Measurements from ENCODE around the gene OR4K1.

The OR4K1 gene

GRCh38 chr14:19902409-19902808 lies 28.3 kb upstream of the OR4K1 start:
- no peaks in the 10 kb centered on the region for H4K20me1 ChIP-seq (ENCODE audit: insufficient read depth, low read length)
- no peaks in the 10 kb centered on the region for H3K79me2 ChIP-seq (ENCODE audit: insufficient read depth, low read length)
- no peak overlapping the region for H3K27ac ChIP-seq (ENCODE audit: low read depth, low read length, poor library complexity, severe bottlenecking)
- no peak overlapping the region for H3K9ac ChIP-seq (ENCODE audit: low read length)
- H3F3A ChIP-seq (ENCODE audit: insufficient read depth, low read length): no peaks in the 10 kb centered on the region
- H3K27me3 ChIP-seq (ENCODE audit: insufficient read depth, low read length): no peaks in the 10 kb centered on the region
- no peaks in the 10 kb centered on the region for H3K36me3 ChIP-seq (ENCODE audit: insufficient read depth, low read length)
- no peaks in the 10 kb centered on the region; the same call in 1 of the 2 replicates for H3K9me2 ChIP-seq (ENCODE audit: low read depth, low read length)
- no peak overlapping the region for H3K4me2 ChIP-seq (ENCODE audit: low read length)
- peaks cover 4% of the 10 kb centered on the region; the same call in 1 of the 2 replicates for H3K9me3 ChIP-seq (ENCODE audit: low read length)
- no peak overlapping the region for H2AFZ ChIP-seq (ENCODE audit: low read length)
- H3K4me3 ChIP-seq (ENCODE audit: low read depth, low read length, poor library complexity, severe bottlenecking): no peak overlapping the region
- no peak for TF ChIP-seq EZH2 (IDR thresholded peaks at IDR 0.05; ENCODE audit: borderline replicate concordance, low read length)
- TF ChIP-seq, protein P1, sequence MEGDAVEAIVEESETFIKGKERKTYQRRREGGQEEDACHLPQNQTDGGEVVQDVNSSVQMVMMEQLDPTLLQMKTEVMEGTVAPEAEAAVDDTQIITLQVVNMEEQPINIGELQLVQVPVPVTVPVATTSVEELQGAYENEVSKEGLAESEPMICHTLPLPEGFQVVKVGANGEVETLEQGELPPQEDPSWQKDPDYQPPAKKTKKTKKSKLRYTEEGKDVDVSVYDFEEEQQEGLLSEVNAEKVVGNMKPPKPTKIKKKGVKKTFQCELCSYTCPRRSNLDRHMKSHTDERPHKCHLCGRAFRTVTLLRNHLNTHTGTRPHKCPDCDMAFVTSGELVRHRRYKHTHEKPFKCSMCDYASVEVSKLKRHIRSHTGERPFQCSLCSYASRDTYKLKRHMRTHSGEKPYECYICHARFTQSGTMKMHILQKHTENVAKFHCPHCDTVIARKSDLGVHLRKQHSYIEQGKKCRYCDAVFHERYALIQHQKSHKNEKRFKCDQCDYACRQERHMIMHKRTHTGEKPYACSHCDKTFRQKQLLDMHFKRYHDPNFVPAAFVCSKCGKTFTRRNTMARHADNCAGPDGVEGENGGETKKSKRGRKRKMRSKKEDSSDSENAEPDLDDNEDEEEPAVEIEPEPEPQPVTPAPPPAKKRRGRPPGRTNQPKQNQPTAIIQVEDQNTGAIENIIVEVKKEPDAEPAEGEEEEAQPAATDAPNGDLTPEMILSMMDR (IDR thresholded peaks at IDR 0.05; ENCODE audit: low read length): no peak
- no peaks in the 10 kb centered on the region for H3K4me1 ChIP-seq (ENCODE audit: insufficient read depth, low read length, severe bottlenecking)

DNA sequence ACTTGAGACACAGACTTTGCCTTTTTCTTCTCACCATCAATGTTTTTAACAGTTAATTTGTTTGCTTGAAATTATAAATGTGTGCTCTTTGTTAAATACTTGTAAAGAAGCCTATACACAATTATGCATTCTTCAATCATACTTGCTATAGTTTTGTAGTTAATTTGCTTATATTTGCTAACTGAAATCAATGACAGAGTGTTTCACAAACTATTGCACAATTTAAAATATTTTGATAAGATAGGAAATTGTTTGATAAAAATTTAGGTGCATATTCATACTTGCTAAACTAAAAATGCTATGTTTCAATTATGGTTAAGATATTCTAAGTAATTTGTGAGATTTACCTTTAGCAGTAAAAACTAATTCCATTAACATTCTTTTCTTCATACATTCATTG lies 24.1 kb upstream of the OR4K1 start:
- no peaks in the 10 kb centered on the region for H3K4me1 ChIP-seq (ENCODE audit: insufficient read depth, low read length, severe bottlenecking)
- no peak overlapping the region for H3K4me2 ChIP-seq (ENCODE audit: low read length)
- no peaks in the 10 kb centered on the region for H3K27me3 ChIP-seq (ENCODE audit: insufficient read depth, low read length)
- no peaks in the 10 kb centered on the region for H3F3A ChIP-seq (ENCODE audit: insufficient read depth, low read length)
- H2AFZ ChIP-seq (ENCODE audit: low read length): no peak overlapping the region
- no peak overlapping the region for H3K9ac ChIP-seq (ENCODE audit: low read length)
- no peak for TF ChIP-seq EZH2 (IDR thresholded peaks at IDR 0.05; ENCODE audit: borderline replicate concordance, low read length)
- TF ChIP-seq, protein P1 (IDR thresholded peaks at IDR 0.05; ENCODE audit: low read length): no peak
- H3K36me3 ChIP-seq (ENCODE audit: insufficient read depth, low read length): no peaks in the 10 kb centered on the region
- H3K27ac ChIP-seq (ENCODE audit: low read depth, low read length, poor library complexity, severe bottlenecking): no peak overlapping the region
- no peak overlapping the region for H3K4me3 ChIP-seq (ENCODE audit: low read depth, low read length, poor library complexity, severe bottlenecking)
- H4K20me1 ChIP-seq (ENCODE audit: insufficient read depth, low read length): no peaks in the 10 kb centered on the region
- no peaks in the 10 kb centered on the region; the same call in 1 of the 2 replicates for H3K9me2 ChIP-seq (ENCODE audit: low read depth, low read length)
- H3K79me2 ChIP-seq (ENCODE audit: insufficient read depth, low read length): no peaks in the 10 kb centered on the region
- no peaks in the 10 kb centered on the region for H3K9me3 ChIP-seq (ENCODE audit: low read length)

- H3K79me2 ChIP-seq (ENCODE audit: insufficient read depth, low read length): no peaks in the 10 kb centered on the region
- H3K9ac ChIP-seq (ENCODE audit: low read length): no peak overlapping the region
- no peak overlapping the region for H3K27ac ChIP-seq (ENCODE audit: low read depth, low read length, poor library complexity, severe bottlenecking)
- TF ChIP-seq EZH2 (IDR thresholded peaks at IDR 0.05; ENCODE audit: borderline replicate concordance, low read length): no peak
- TF ChIP-seq, protein P1 (IDR thresholded peaks at IDR 0.05; ENCODE audit: low read length): no peak
- H3K27me3 ChIP-seq (ENCODE audit: insufficient read depth, low read length): no peaks in the 10 kb centered on the region
- H3K4me2 ChIP-seq (ENCODE audit: low read length): no peak overlapping the region
- H3K4me1 ChIP-seq (ENCODE audit: insufficient read depth, low read length, severe bottlenecking): no peaks in the 10 kb centered on the region
- H2AFZ ChIP-seq (ENCODE audit: low read length): no peak overlapping the region
- no peaks in the 10 kb centered on the region for H3F3A ChIP-seq (ENCODE audit: insufficient read depth, low read length)
- H3K36me3 ChIP-seq (ENCODE audit: insufficient read depth, low read length): no peaks in the 10 kb centered on the region
- no peaks in the 10 kb centered on the region for H4K20me1 ChIP-seq (ENCODE audit: insufficient read depth, low read length)
- no peaks in the 10 kb centered on the region for H3K9me3 ChIP-seq (ENCODE audit: low read length)
- H3K9me2 ChIP-seq (ENCODE audit: low read depth, low read length): no peaks in the 10 kb centered on the region
- H3K4me3 ChIP-seq (ENCODE audit: low read depth, low read length, poor library complexity, severe bottlenecking): no peak overlapping the region
These were observed 19.6 kb upstream of the OR4K1 start for GRCh38 chr14:19911114-19911513.

Data from OCI-LY1 (cell line).